OCI-LY7 (cell line): ENCODE data around the gene TUSC1. TPM values are rescaled to one million over a fixed set of nuclear protein-coding genes. Genes with fewer than 3 reads are reported as not detected.
"Not testable (repeated sequence)": the region's sequence is repeated elsewhere in the genome, so short reads cannot be mapped to it uniquely, and the experiment has no call there.

Experiments used
- BruUV-seq: library from RNA; stranded (reverse); fragments of 400-500 nt; replicated peaks from 2 replicates; lab custom pipeline; 2021; lab: Mats Ljungman, UMichigan
- CTCF ChIA-PET: fragments of 300-600 bp; sonication (Branson Sonifier 250); formaldehyde crosslinking; loops from one replicate; lab custom pipeline; 2022; ENCODE audit warnings: antibody characterized with exemption; ENCODE audit not compliant: unreplicated experiment; lab: Charles Lee
- POLR2A ChIA-PET: fragments of 300-600 bp; sonication (Branson Sonifier 250); formaldehyde crosslinking; loops from one replicate; lab custom pipeline; 2022; ENCODE audit warnings: antibody characterized with exemption; lab: Charles Lee
- DNase-seq: peaks from one replicate; pipeline ENCODE4 v3.0.0-alpha.2; 2015; ENCODE audit warnings: low spot score
- H2AFZ ChIP-seq: fragments of 200-600 bp; sonication (generic), shearing (Covaris generic); 2 replicates; pipeline ENCODE4 v1.6.1; 2014; ENCODE audit warnings: mild to moderate bottlenecking, antibody characterized with exemption, low read length, moderate library complexity
- H3K27ac ChIP-seq: fragments of 200-600 bp; sonication (generic); 2 replicates; pipeline ENCODE4 v1.5.1; 2014; ENCODE audit warnings: mixed run types, low read depth, mild to moderate bottlenecking, moderate library complexity, low read length, inconsistent platforms; ENCODE audit not compliant: poor library complexity, severe bottlenecking
- H3K36me3 ChIP-seq: fragments of 200-600 bp; sonication (generic); 2 replicates; pipeline ENCODE4 v1.6.1; 2014; ENCODE audit warnings: mild to moderate bottlenecking, antibody characterized with exemption, low read length, moderate library complexity, mixed read lengths; ENCODE audit not compliant: insufficient read depth
- H3K4me1 ChIP-seq: fragments of 200-600 bp; sonication (generic); 2 replicates; pipeline ENCODE4 v1.5.1; 2014; ENCODE audit warnings: mild to moderate bottlenecking, low read length; ENCODE audit not compliant: insufficient read depth, poor library complexity, severe bottlenecking
- H3K4me2 ChIP-seq: fragments of 200-600 bp; sonication (generic); 2 replicates; pipeline ENCODE4 v1.6.1; 2014; ENCODE audit warnings: mild to moderate bottlenecking, low read length
- H3K4me3 ChIP-seq: fragments of 200-600 bp; sonication (generic); 2 replicates; pipeline ENCODE4 v1.5.1; 2014; ENCODE audit warnings: mild to moderate bottlenecking, low read depth, low read length; ENCODE audit not compliant: poor library complexity, severe bottlenecking
- H3K79me2 ChIP-seq: fragments of 200-600 bp; sonication (generic); 2 replicates; pipeline ENCODE4 v1.6.1; 2016; ENCODE audit warnings: low read depth, mild to moderate bottlenecking, low read length, moderate library complexity, mixed read lengths; ENCODE audit not compliant: insufficient read depth
- H3K9me2 ChIP-seq: fragments of 200-600 bp; sonication (generic); 2 replicates; pipeline ENCODE4 v1.6.1; 2016; ENCODE audit warnings: mild to moderate bottlenecking, low read length, mixed read lengths; ENCODE audit not compliant: insufficient read depth
- H3K9me3 ChIP-seq: fragments of 200-600 bp; sonication (generic); 2 replicates; pipeline ENCODE4 v1.6.1; 2014; ENCODE audit warnings: mild to moderate bottlenecking, mixed run types, low read length, mixed read lengths
- H4K20me1 ChIP-seq: fragments of 200-600 bp; sonication (generic); 2 replicates; pipeline ENCODE4 v1.6.1; 2014; ENCODE audit warnings: mild to moderate bottlenecking, antibody characterized with exemption, low read length, moderate library complexity, mixed read lengths; ENCODE audit not compliant: insufficient read depth
- EZH2phosphoT487 ChIP-seq: fragments of 200-600 bp; sonication (generic); IDR thresholded peaks from 2 replicates; pipeline ENCODE4 v1.6.1; 2018; ENCODE audit warnings: low read depth, borderline replicate concordance, mild to moderate bottlenecking, mixed run types, antibody characterized with exemption, low read length, moderate library complexity, mixed read lengths
- intact Hi-C: fragments of 100-400 bp; cut with micrococcal nuclease; formaldehyde crosslinking; loops from one replicate; pipeline ENCODE4 v1.10.0; 2022; ENCODE audit not compliant: unreplicated experiment
- total RNA-seq, 2 experiments: library from RNA; depleted of rRNA in 1 of 2; stranded (reverse); fragments of >200 nt in 1 of 2; shearing (Covaris generic) in 1 of 2; gene quantifications; 2 replicates each; pipeline ENCODE4 v1.2.3, GENCODE V29; 2014 to 2022
- TF ChIP-seq, protein P1 (sequence below): fragments of 200-600 bp; sonication (generic); conservative IDR thresholded peaks from 2 replicates; pipeline ENCODE4 v1.5.1; 2014; ENCODE audit warnings: mild to moderate bottlenecking, antibody characterized with exemption, low read length, moderate library complexity, mixed read lengths

TUSC1 gene
- total RNA-seq, 2 experiments from 2014 or later, result not detected

DNA sequence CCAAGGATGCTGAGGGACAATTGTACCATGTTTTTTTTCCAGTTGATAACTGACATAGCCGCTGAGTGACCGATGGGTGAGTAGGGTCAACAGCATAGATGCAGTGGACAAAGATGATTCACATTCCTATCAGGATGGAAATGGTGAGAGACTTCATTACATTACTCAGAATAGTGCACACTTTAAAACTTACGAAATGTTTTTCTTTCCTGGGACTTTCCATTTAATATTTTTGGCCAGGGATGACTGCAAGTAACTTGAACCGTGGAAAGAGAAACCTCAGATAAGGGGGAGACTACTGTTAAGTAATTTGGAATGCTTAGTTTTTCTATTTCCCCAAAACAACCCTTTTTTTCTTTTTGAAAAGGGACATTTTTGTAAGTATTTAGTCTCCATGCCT is 3.0 kb upstream of the TUSC1 start:
- CTCF ChIA-PET, result no interaction called here
- TF ChIP-seq EZH2phosphoT487, result no peak
- TF ChIP-seq, protein P1, sequence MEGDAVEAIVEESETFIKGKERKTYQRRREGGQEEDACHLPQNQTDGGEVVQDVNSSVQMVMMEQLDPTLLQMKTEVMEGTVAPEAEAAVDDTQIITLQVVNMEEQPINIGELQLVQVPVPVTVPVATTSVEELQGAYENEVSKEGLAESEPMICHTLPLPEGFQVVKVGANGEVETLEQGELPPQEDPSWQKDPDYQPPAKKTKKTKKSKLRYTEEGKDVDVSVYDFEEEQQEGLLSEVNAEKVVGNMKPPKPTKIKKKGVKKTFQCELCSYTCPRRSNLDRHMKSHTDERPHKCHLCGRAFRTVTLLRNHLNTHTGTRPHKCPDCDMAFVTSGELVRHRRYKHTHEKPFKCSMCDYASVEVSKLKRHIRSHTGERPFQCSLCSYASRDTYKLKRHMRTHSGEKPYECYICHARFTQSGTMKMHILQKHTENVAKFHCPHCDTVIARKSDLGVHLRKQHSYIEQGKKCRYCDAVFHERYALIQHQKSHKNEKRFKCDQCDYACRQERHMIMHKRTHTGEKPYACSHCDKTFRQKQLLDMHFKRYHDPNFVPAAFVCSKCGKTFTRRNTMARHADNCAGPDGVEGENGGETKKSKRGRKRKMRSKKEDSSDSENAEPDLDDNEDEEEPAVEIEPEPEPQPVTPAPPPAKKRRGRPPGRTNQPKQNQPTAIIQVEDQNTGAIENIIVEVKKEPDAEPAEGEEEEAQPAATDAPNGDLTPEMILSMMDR, result no peak
- DNase-seq, result no peak
- no peaks in the 10 kb centered on the region for H3K9me2 ChIP-seq
- H3K36me3 ChIP-seq, result no peaks in the 10 kb centered on the region
- no peaks in the 10 kb centered on the region for H4K20me1 ChIP-seq
- no peak overlapping the region for H3K4me2 ChIP-seq
- no peaks in the 10 kb centered on the region for H3K4me1 ChIP-seq
- no peaks in the 10 kb centered on the region for H3K9me3 ChIP-seq
- no peak overlapping the region for H3K27ac ChIP-seq
- H3K79me2 ChIP-seq, result no peaks in the 10 kb centered on the region
- no peak overlapping the region for H3K4me3 ChIP-seq
- intact Hi-C loops, result no loop called here
- H2AFZ ChIP-seq, result no peak overlapping the region
- no TSS peak for BruUV-seq
- POLR2A ChIA-PET, result no interaction called here

DNA sequence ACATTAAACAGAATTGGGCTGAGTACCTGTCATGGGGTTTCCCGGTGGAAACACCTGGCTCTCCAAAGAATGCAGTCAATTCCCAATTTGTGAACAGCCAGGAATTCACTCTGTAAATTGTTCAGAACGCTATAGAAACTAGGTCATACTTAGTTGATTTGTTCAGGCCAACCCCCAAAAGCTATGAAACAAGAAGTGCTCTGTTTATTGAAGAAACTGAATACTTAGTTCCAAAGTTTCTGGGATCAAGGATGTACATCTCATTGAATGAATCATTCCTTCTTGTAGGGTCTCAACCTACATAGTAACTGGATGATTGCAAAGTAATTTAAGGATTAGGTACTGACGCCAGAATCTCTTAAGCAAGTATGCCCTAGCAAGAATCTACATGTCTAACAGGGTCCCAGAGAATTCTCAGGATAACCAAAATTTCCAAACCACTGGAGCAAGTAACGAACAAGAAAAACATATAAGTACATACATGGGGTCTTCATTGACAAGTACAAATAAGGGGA is 659 bp upstream of the TUSC1 start:
- POLR2A ChIA-PET, result interaction anchor here (0.7 kb wide), 1 partner anchor 12 kb away, joined by 5 read pairs; no protein-coding TSS in a partner anchor
- no peaks in the 10 kb centered on the region for H4K20me1 ChIP-seq
- no TSS peak for BruUV-seq
- CTCF ChIA-PET, result no interaction called here
- no peaks in the 10 kb centered on the region for H3K9me3 ChIP-seq
- intact Hi-C loops, result no loop called here
- H3K27ac ChIP-seq, result no peak overlapping the region
- DNase-seq, result no peak
- H3K4me1 ChIP-seq, result no peaks in the 10 kb centered on the region
- no peak overlapping the region for H2AFZ ChIP-seq
- H3K9me2 ChIP-seq, result no peaks in the 10 kb centered on the region
- H3K79me2 ChIP-seq, result no peaks in the 10 kb centered on the region
- TF ChIP-seq EZH2phosphoT487, result no peak
- TF ChIP-seq, protein P1, result no peak
- H3K4me3 ChIP-seq, result no peak overlapping the region
- H3K4me2 ChIP-seq, result no peak overlapping the region
- no peaks in the 10 kb centered on the region for H3K36me3 ChIP-seq

DNA sequence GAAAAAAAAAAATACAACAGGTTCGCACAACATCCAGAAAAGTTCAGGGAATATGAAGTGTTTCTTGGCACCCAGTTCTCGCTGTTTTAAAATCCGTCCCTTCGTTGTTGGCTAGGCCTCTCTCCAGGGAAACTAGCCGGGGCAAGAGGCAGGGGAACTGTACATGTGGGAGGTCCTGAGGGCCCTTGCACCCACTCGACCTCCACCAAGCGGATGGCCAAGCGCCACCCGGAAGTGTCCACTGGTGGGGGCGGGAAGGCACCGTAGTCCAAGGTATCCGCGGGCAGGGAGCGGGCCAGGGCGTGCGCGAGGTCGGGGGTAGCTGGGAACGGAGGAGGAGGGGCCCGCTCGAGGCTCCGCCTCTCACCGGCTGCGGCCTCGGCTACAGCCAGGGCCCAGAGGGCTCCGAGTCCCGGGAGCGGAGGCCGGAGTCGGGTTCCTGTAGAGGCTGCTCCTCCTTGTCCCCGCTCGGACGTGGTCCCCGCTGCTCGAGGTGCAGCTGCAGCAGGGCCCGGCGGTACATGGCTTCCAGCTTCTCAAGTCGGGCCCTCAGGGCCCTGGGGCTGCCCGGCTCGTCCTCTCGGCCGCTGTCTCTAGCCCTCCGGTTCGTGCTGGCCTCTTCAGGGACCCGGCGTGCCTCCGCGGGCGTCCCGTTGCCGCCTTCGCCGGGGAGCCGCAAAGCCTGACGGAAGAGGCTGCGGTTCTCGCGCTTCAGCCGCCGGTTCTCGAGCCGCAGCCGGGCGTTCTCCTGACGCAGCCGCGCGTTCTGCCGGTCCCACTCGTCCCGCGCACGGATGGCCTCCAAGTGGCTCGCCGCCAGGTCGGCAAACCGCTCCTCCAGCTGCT is 720 bp downstream of the TUSC1 start:
- Histone ChIP-seq H3K36me3 (no peaks in the 10 kb centered on the region), H3K79me2 (no peaks in the 10 kb centered on the region), H3K9me2 (no peaks in the 10 kb centered on the region), H3K4me1 (no peaks in the 10 kb centered on the region), H3K4me3 (no peak overlapping the region), H3K27ac (no peak overlapping the region), H2AFZ (no peak overlapping the region), H3K4me2 (no peak overlapping the region), H3K9me3 (no peaks in the 10 kb centered on the region), H4K20me1 (no peaks in the 10 kb centered on the region)
- intact Hi-C loops, result no loop called here
- ChIA-PET POLR2A (no interaction called here), CTCF (no interaction called here)
- no TSS peak for BruUV-seq
- TF ChIP-seq, protein P1, result no peak
- no peak for TF ChIP-seq EZH2phosphoT487
- DNase-seq, result no peak

DNA sequence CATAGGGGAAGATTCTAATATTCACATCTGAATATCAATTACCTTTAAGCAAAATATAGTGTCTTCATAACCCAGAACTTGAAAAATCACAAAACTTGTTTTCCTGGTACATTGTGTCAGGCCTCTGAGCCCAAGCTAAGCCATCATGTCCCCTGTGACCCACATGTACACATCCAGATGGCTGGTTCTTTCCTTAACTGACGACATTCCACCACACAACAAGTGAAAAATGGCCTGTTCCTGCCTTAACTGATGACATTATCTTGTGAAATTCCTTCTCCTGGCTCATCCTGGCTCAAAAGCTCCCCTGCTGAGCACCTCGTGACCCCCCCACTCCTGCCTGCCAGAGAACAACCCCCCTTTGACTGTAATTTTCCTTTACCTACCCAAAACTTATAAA is 2.4 kb downstream of the TUSC1 start:
- H4K20me1 ChIP-seq, POLR2A ChIA-PET, BruUV-seq, H3K36me3 ChIP-seq, H3K9me2 ChIP-seq, H3K27ac ChIP-seq, H3K9me3 ChIP-seq, H3K79me2 ChIP-seq, H2AFZ ChIP-seq, CTCF ChIA-PET, intact Hi-C loops, H3K4me1 ChIP-seq, H3K4me3 ChIP-seq, H3K4me2 ChIP-seq, DNase-seq: not testable (repeated sequence)
